Measurements from ENCODE around the gene DUSP5.
A peak's percentile ranks its signal among the peaks of the same experiment; 100 is the strongest.

Gene DUSP5

DNA sequence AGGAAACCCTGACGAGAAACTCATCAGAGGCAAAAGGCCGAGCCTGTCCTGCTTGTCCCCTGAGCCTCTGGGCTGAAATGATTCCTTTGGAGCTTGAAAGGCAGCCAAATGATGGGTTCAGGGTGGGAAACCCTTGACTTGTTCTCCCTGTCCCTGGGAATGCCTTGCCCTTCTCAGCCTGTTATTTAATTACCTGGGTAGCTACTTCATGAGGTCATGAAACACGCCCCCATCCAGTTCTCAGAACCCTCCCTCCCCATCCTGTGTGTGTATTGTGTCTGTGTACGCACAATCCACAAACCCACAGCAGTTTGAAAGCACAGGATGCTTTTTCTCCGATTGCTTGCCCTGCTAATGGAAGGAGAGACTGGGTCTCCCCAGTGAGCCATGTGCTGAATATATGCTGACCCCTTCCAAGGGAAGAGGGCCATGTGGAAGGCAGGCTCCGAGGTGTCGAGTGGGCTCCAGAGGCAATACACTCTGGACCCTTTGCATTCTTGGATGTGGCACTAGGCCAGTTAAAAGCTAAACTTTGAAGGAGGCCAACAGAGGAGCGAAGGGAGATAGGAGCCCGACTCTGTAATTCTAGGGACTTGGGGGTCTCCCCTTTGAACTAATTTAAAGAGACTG lies 10.6 kb downstream of the DUSP5 start:
- H3K9me3 ChIP-seq (ENCODE audit: control insufficient read depth in 5 of 5, low read length in 5 of 5): no peaks in the 10 kb centered on the region
- no peaks in the 10 kb centered on the region for H3K27me3 ChIP-seq (ENCODE audit: control insufficient read depth in 5 of 5, insufficient read depth in 4 of 5, low read length in 5 of 5)
- H3K27ac ChIP-seq (ENCODE audit: low read depth, low read length): peak overlapping the region; percentile 2
- no peak overlapping the region for H3K4me3 ChIP-seq (ENCODE audit: low read depth in 1 of 5, low read length in 5 of 5)
- no peak overlapping the region for H3K9ac ChIP-seq (ENCODE audit: low read length in 5 of 5)
- H3K4me1 ChIP-seq (ENCODE audit: control insufficient read depth in 5 of 5, insufficient read depth in 5 of 5, low read length in 5 of 5): peaks cover 14 to 76% (median 36%) of the 10 kb centered on the region in 5 donors
- H3K36me3 ChIP-seq (ENCODE audit: control insufficient read depth in 5 of 5, insufficient read depth in 5 of 5, low read length in 5 of 5): peaks cover 0 to 39% (median 22%) of the 10 kb centered on the region in 5 donors

DNA sequence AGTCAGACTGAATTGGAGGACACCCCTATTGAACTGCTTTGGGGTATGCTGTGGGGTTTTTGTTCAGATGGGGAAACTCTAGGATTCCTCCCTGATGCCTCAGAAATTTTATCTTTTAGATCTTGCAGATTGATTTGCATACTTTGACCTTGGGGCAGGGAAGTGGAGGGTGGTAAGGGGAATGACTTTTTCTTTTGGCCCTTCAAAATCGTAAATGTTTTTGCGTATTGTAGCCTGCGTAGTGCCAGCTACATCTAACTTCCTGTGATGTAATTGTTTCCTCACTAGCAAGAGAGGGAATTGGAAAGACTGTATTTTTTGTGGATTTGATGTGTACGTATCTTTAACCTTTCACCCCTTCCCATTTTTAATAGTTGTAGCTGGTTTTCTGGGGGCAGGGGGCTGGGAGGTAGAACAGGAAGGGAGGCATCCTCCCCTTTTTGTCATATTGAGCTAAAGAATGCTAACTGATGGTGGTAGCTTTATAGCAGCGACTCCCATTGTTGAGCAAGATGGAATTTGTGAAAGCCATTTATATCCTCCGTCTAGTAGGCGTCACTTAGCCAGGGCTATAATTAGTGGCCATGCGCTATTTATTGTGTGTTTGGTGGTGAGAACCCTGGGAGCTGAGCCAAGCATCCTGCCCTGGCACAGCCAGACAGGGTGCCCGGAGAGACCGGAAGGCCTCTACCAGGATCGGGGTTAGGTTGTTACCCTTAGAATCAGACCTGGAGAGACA lies 11.3 kb downstream of the DUSP5 start:
- H3K36me3 ChIP-seq (ENCODE audit: control insufficient read depth in 5 of 5, insufficient read depth in 5 of 5, low read length in 5 of 5): peaks cover 0 to 39% (median 22%) of the 10 kb centered on the region in 5 donors
- no peak overlapping the region for H3K4me3 ChIP-seq (ENCODE audit: low read depth in 1 of 5, low read length in 5 of 5)
- H3K4me1 ChIP-seq (ENCODE audit: control insufficient read depth in 5 of 5, insufficient read depth in 5 of 5, low read length in 5 of 5): peaks cover 9 to 69% (median 29%) of the 10 kb centered on the region in 5 donors

DNA sequence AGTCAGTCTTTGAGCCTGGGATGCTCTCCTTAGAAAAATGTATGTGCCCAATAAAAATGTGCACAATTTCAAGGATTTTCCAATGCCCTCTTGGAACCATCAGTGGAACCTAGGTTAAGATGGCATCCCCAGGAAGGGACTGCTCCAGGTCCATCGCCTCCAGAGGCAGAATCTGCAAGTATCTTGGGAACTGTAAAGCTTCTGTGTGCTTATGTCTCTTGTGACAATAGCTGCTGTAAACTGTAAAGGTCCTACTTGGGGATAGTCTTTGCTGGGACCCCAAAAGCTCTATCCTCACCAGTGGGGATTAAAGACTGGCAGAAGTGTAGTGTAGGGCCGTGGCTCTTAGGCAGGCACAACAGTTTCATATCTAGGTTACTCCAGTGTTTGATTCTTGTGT lies 11.9 kb downstream of the DUSP5 start:
- Histone ChIP-seq H3K27me3 (ENCODE audit: control insufficient read depth in 5 of 5, insufficient read depth in 4 of 5, low read length in 5 of 5) (no peaks in the 10 kb centered on the region), H3K9me3 (ENCODE audit: control insufficient read depth in 5 of 5, low read length in 5 of 5) (no peaks in the 10 kb centered on the region), H3K4me3 (ENCODE audit: low read depth in 1 of 5, low read length in 5 of 5) (no peak overlapping the region), H3K9ac (ENCODE audit: low read length in 5 of 5) (no peak overlapping the region), H3K36me3 (ENCODE audit: control insufficient read depth in 5 of 5, insufficient read depth in 5 of 5, low read length in 5 of 5) (peaks cover 0 to 39% (median 22%) of the 10 kb centered on the region in 5 donors), H3K4me1 (ENCODE audit: control insufficient read depth in 5 of 5, insufficient read depth in 5 of 5, low read length in 5 of 5) (peaks cover 7 to 63% (median 25%) of the 10 kb centered on the region in 5 donors), H3K27ac (ENCODE audit: low read depth, low read length) (no peak overlapping the region)

More for the DNA sequence above, 11.3 kb downstream of the DUSP5 start:
- Histone ChIP-seq H3K27me3 (ENCODE audit: control insufficient read depth in 5 of 5, insufficient read depth in 4 of 5, low read length in 5 of 5) (no peaks in the 10 kb centered on the region), H3K9me3 (ENCODE audit: control insufficient read depth in 5 of 5, low read length in 5 of 5) (no peaks in the 10 kb centered on the region), H3K9ac (ENCODE audit: low read length in 5 of 5) (no peak overlapping the region), H3K27ac (ENCODE audit: low read depth, low read length) (no peak overlapping the region)

GRCh38 chr10:110510086-110510485 lies 12.4 kb downstream of the DUSP5 start:
- Histone ChIP-seq H3K9me3 (ENCODE audit: control insufficient read depth in 5 of 5, low read length in 5 of 5) (no peaks in the 10 kb centered on the region), H3K36me3 (ENCODE audit: control insufficient read depth in 5 of 5, insufficient read depth in 5 of 5, low read length in 5 of 5) (peaks cover 0 to 39% (median 22%) of the 10 kb centered on the region in 5 donors), H3K4me1 (ENCODE audit: control insufficient read depth in 5 of 5, insufficient read depth in 5 of 5, low read length in 5 of 5) (peaks cover 3 to 58% (median 20%) of the 10 kb centered on the region in 5 donors), H3K27ac (ENCODE audit: low read depth, low read length) (no peak overlapping the region), H3K9ac (ENCODE audit: low read length in 5 of 5) (no peak overlapping the region), H3K27me3 (ENCODE audit: control insufficient read depth in 5 of 5, insufficient read depth in 4 of 5, low read length in 5 of 5) (no peaks in the 10 kb centered on the region), H3K4me3 (ENCODE audit: low read depth in 1 of 5, low read length in 5 of 5) (no peak overlapping the region)

DNA sequence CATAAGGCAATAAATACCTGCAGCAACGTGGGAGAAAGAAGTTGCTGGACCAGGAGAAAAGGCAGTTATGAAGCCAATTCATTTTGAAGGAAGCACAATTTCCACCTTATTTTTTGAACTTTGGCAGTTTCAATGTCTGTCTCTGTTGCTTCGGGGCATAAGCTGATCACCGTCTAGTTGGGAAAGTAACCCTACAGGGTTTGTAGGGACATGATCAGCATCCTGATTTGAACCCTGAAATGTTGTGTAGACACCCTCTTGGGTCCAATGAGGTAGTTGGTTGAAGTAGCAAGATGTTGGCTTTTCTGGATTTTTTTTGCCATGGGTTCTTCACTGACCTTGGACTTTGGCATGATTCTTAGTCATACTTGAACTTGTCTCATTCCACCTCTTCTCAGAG lies 13.0 kb downstream of the DUSP5 start:
- Histone ChIP-seq H3K4me3 (ENCODE audit: low read depth in 1 of 5, low read length in 5 of 5) (no peak overlapping the region), H3K27ac (ENCODE audit: low read depth, low read length) (no peak overlapping the region), H3K36me3 (ENCODE audit: control insufficient read depth in 5 of 5, insufficient read depth in 5 of 5, low read length in 5 of 5) (peaks cover 0 to 39% (median 22%) of the 10 kb centered on the region in 5 donors), H3K4me1 (ENCODE audit: control insufficient read depth in 5 of 5, insufficient read depth in 5 of 5, low read length in 5 of 5) (peaks cover 3 to 52% (median 14%) of the 10 kb centered on the region in 5 donors), H3K9ac (ENCODE audit: low read length in 5 of 5) (no peak overlapping the region), H3K9me3 (ENCODE audit: control insufficient read depth in 5 of 5, low read length in 5 of 5) (no peaks in the 10 kb centered on the region), H3K27me3 (ENCODE audit: control insufficient read depth in 5 of 5, insufficient read depth in 4 of 5, low read length in 5 of 5) (no peaks in the 10 kb centered on the region)

DNA sequence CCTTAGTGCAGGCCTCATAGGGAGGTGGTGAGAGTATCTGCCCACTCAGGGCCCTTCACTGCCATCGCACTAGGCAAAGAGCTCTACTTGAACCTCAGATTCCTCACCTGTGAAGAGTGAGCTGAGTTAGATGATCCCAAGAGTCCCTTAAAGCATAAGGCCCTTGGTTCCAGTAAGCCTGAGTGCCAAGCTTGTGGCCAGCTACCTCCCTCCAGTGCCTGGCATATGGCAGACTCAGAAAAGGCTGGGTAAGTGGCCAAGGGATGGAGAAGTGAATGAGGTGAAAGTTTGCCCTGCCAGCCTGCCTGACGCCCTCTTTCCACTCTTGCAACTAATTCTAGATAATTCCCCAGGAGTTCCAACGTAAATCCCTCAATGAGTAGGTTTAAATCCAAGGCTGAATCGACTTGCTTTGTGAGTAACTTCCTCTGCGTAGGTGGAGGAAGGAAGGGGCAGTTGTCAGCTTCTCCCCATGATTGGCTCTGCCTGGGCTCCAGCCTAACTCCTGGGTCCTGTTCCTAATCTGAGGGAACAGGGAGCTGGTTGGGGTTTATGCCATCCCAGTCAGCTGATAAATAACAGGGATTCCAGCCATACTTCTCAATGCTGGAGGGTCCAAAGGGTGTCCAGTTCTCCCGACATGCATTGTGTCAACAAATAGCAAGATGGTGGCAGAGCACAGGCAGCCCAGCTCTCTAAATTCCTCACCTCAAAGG lies 14.2 kb downstream of the DUSP5 start:
- peaks cover 0 to 41% (median 13%) of the 10 kb centered on the region in 5 donors for H3K4me1 ChIP-seq (ENCODE audit: control insufficient read depth in 5 of 5, insufficient read depth in 5 of 5, low read length in 5 of 5)
- peaks cover 0 to 36% (median 22%) of the 10 kb centered on the region in 5 donors for H3K36me3 ChIP-seq (ENCODE audit: control insufficient read depth in 5 of 5, insufficient read depth in 5 of 5, low read length in 5 of 5)
- H3K4me3 ChIP-seq (ENCODE audit: low read depth in 1 of 5, low read length in 5 of 5): no peak overlapping the region
- H3K9ac ChIP-seq (ENCODE audit: low read length in 5 of 5): no peak overlapping the region
- peak overlapping the region; percentile 20 for H3K27ac ChIP-seq (ENCODE audit: low read depth, low read length)
- no peaks in the 10 kb centered on the region for H3K9me3 ChIP-seq (ENCODE audit: control insufficient read depth in 5 of 5, low read length in 5 of 5)
- no peaks in the 10 kb centered on the region for H3K27me3 ChIP-seq (ENCODE audit: control insufficient read depth in 5 of 5, insufficient read depth in 4 of 5, low read length in 5 of 5)

- peak overlapping the region; percentile 20 for H3K27ac ChIP-seq (ENCODE audit: low read depth, low read length)
- peaks cover 0 to 34% (median 13%) of the 10 kb centered on the region in 5 donors for H3K4me1 ChIP-seq (ENCODE audit: control insufficient read depth in 5 of 5, insufficient read depth in 5 of 5, low read length in 5 of 5)
- no peaks in the 10 kb centered on the region for H3K9me3 ChIP-seq (ENCODE audit: control insufficient read depth in 5 of 5, low read length in 5 of 5)
- H3K9ac ChIP-seq (ENCODE audit: low read length in 5 of 5): no peak overlapping the region
- no peaks in the 10 kb centered on the region for H3K27me3 ChIP-seq (ENCODE audit: control insufficient read depth in 5 of 5, insufficient read depth in 4 of 5, low read length in 5 of 5)
- H3K4me3 ChIP-seq (ENCODE audit: low read depth in 1 of 5, low read length in 5 of 5): no peak overlapping the region
- peaks cover 0 to 34% (median 17%) of the 10 kb centered on the region in 5 donors for H3K36me3 ChIP-seq (ENCODE audit: control insufficient read depth in 5 of 5, insufficient read depth in 5 of 5, low read length in 5 of 5)
Measured at GRCh38 chr10:110512461-110513187, 14.9 kb downstream of the DUSP5 start.

DNA sequence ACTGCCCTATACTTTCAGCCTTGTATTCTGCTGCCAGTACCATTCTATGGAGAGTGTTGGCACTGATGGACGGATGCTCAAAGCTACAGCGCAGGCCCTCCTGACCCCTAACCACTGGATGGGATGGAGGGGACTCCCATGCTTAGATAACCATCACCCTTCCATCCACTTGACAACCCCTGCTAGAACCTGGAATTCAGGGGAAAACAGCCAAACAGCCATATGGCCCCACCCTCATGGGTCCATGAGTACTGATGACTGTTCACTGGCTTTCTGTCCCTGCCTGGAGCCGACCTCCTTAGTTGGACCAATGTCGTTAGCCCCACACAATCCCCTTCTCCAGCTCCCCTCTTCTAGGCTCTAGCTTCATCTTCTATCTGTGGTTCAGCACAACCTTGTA lies 16.2 kb downstream of the DUSP5 start:
- H3K36me3 ChIP-seq (ENCODE audit: control insufficient read depth in 5 of 5, insufficient read depth in 5 of 5, low read length in 5 of 5): peaks cover 0 to 30% (median 17%) of the 10 kb centered on the region in 5 donors
- H3K9me3 ChIP-seq (ENCODE audit: control insufficient read depth in 5 of 5, low read length in 5 of 5): no peaks in the 10 kb centered on the region
- H3K4me1 ChIP-seq (ENCODE audit: control insufficient read depth in 5 of 5, insufficient read depth in 5 of 5, low read length in 5 of 5): peaks cover 0 to 20% (median 12%) of the 10 kb centered on the region in 5 donors
- H3K27ac ChIP-seq (ENCODE audit: low read depth, low read length): no peak overlapping the region
- H3K4me3 ChIP-seq (ENCODE audit: low read depth in 1 of 5, low read length in 5 of 5): no peak overlapping the region
- no peaks in the 10 kb centered on the region for H3K27me3 ChIP-seq (ENCODE audit: control insufficient read depth in 5 of 5, insufficient read depth in 4 of 5, low read length in 5 of 5)
- no peak overlapping the region for H3K9ac ChIP-seq (ENCODE audit: low read length in 5 of 5)

GRCh38 chr10:110514848-110515247 lies 17.1 kb downstream of the DUSP5 start:
- Histone ChIP-seq H3K4me3 (ENCODE audit: low read depth in 1 of 5, low read length in 5 of 5) (no peak overlapping the region), H3K9me3 (ENCODE audit: control insufficient read depth in 5 of 5, low read length in 5 of 5) (no peaks in the 10 kb centered on the region), H3K27me3 (ENCODE audit: control insufficient read depth in 5 of 5, insufficient read depth in 4 of 5, low read length in 5 of 5) (no peaks in the 10 kb centered on the region)

More at GRCh38 chr10:110514848-110515247, 17.1 kb downstream of the DUSP5 start:
- Histone ChIP-seq H3K36me3 (ENCODE audit: control insufficient read depth in 5 of 5, insufficient read depth in 5 of 5, low read length in 5 of 5) (peaks cover 0 to 26% (median 15%) of the 10 kb centered on the region in 5 donors), H3K9ac (ENCODE audit: low read length in 5 of 5) (no peak overlapping the region), H3K4me1 (ENCODE audit: control insufficient read depth in 5 of 5, insufficient read depth in 5 of 5, low read length in 5 of 5) (peaks cover 0 to 16% (median 11%) of the 10 kb centered on the region in 5 donors), H3K27ac (ENCODE audit: low read depth, low read length) (no peak overlapping the region)
